Astrocyte of the cerebellum (primary cell): Measurements from ENCODE around the gene ZNF644.

ENCODE experiments used
- DNase-seq: peaks from one replicate; pipeline ENCODE4 v3.0.0-alpha.2; 2011; ENCODE audit warnings: low read depth
- H3K4me3 ChIP-seq: 2 replicates; pipeline ENCODE4 v1.5.1; 2011; ENCODE audit warnings: mild to moderate bottlenecking, low read depth, low read length, moderate library complexity
- CTCF ChIP-seq: IDR thresholded peaks from 2 replicates; pipeline ENCODE4 v1.5.1; 2012; ENCODE audit warnings: low read length, low read depth, moderate library complexity, mild to moderate bottlenecking; ENCODE audit errors: missing control alignments
- in situ Hi-C: cut with HindIII; loops from 2 replicates; pipeline ENCODE4 v1.10.0; 2017; ENCODE audit warnings: low sequenced_read_pairs

ZNF644 gene

GRCh38 chr1:91036894-91037829 lies 15.3 kb upstream of the ZNF644 start:
- DNase-seq = peak; percentile 18
- H3K4me3 ChIP-seq = no peak overlapping the region
- in situ Hi-C loops = no loop called here
- no peak for TF ChIP-seq CTCF

GRCh38 chr1:91032349-91032748 lies 10.5 kb upstream of the ZNF644 start:
- in situ Hi-C loops = no loop called here
- no peak for DNase-seq
- H3K4me3 ChIP-seq = no peak overlapping the region
- no peak for TF ChIP-seq CTCF

GRCh38 chr1:91031081-91031480 lies 9.2 kb upstream of the ZNF644 start:
- no peak overlapping the region for H3K4me3 ChIP-seq
- no peak for TF ChIP-seq CTCF
- in situ Hi-C loops = no loop called here
- DNase-seq = no peak

- in situ Hi-C loops = no loop called here
- H3K4me3 ChIP-seq = no peak overlapping the region
- DNase-seq = no peak
- no peak for TF ChIP-seq CTCF
Observed at GRCh38 chr1:91026777-91027176, 4.9 kb upstream of the ZNF644 start.

- no peak for TF ChIP-seq CTCF
- DNase-seq = no peak
- no peak overlapping the region for H3K4me3 ChIP-seq
- in situ Hi-C loops = no loop called here
Observed at GRCh38 chr1:91026320-91026719, 4.5 kb upstream of the ZNF644 start.

- DNase-seq = no peak
- in situ Hi-C loops = loop anchor here (5.0 kb wide), 1 partner anchor 92 kb away; no protein-coding TSS in a partner anchor
- no peak overlapping the region for H3K4me3 ChIP-seq
- no peak for TF ChIP-seq CTCF
Observed at GRCh38 chr1:91024481-91025119, 2.8 kb upstream of the ZNF644 start.
